Lower leg skin (tissue), 4 donors: ENCODE measurements around the gene GPR21. TPM values are rescaled to one million over a fixed set of nuclear protein-coding genes. Genes with fewer than 3 reads are reported as not detected.

ENCODE experiments used
- total RNA-seq, 4 donors: library from RNA; depleted of rRNA; stranded (reverse); fragments of >200 nt; gene quantifications; one replicate each; pipeline ENCODE4 v1.1.0, GENCODE V29; 2016

The GPR21 gene
- total RNA-seq, 4 donors from 2014 or later, result 1.3 to 2.7 TPM; not detected in 2

Other genes starting within 250 kb of the GPR21 start
- not detected for gene OR5C1, start 244.7 kb upstream of the GPR21 start, total RNA-seq
- gene OR1K1, start 233.5 kb upstream of the GPR21 start, total RNA-seq, result under 1 TPM in 1 of 4 donors, not detected in 3; 0.66 TPM
- gene PDCL, start 205.1 kb upstream of the GPR21 start, total RNA-seq, result 10 to 100 TPM; 13.3 to 16.6 (median 15.9) TPM
- gene RC3H2, start 128.3 kb upstream of the GPR21 start, total RNA-seq, result 10 to 100 TPM; 24.2 to 30.9 (median 27.1) TPM
- 1 to 10 TPM; 6.9 to 9.6 (median 8.3) TPM for gene ZBTB6, start 120.3 kb upstream of the GPR21 start, total RNA-seq
- gene ZBTB26, start 102.2 kb upstream of the GPR21 start, total RNA-seq, result 1 to 10 TPM; 2.0 to 5.9 (median 4.8) TPM
- gene RABGAP1, start 92.6 kb upstream of the GPR21 start, total RNA-seq, result 10 to 100 TPM; 36.7 to 52.1 (median 45.4) TPM
- gene STRBP, start 234.9 kb downstream of the GPR21 start, total RNA-seq, result 10 to 100 TPM in 1 of 4 donors, 1 to 10 TPM in 3; 6.5 to 11.8 (median 8.8) TPM